SU-DHL-6 (cell line): Measurements from ENCODE around the gene CDHR2.

Source experiments
- CTCF ChIP-seq: fragments of 200-600 bp; sonication (generic); IDR thresholded peaks from one replicate; pipeline ENCODE4 v1.5.1; 2017; ENCODE audit warnings: antibody characterized with exemption, mild to moderate bottlenecking, low read length, moderate library complexity; ENCODE audit not compliant: insufficient read depth, poor library complexity, severe bottlenecking
- EZH2phosphoT487 ChIP-seq: fragments of 200-600 bp; sonication (generic), shearing (Covaris generic); conservative IDR thresholded peaks from 2 replicates; pipeline ENCODE4 v1.6.1; 2018; ENCODE audit warnings: mild to moderate bottlenecking, antibody characterized with exemption, low read length, moderate library complexity, mixed read lengths

- TF ChIP-seq CTCF (no peak), EZH2phosphoT487 (no peak)
Measured at GRCh38 chr5:176583076-176583475, 33.9 kb downstream of the CDHR2 start.
